CD8-positive, alpha-beta memory T cell (primary cell): ENCODE measurements around the gene RPAP3. TPM values are rescaled to one million over a fixed set of nuclear protein-coding genes. Genes with fewer than 3 reads are reported as not detected.
"Not testable (repeated sequence)": the region's sequence is repeated elsewhere in the genome, so short reads cannot be mapped to it uniquely, and the experiment has no call there.

ENCODE experiments used
- CTCF ChIA-PET: fragments of 350-600 bp; sonication (Branson Sonifier 250); formaldehyde crosslinking; loops from one replicate; lab custom pipeline; 2021; ENCODE audit warnings: antibody characterized with exemption; lab: Charles Lee
- POLR2A ChIA-PET: fragments of 350-600 bp; sonication (Branson Sonifier 250); formaldehyde crosslinking; loops from one replicate; lab custom pipeline; 2021; ENCODE audit warnings: antibody characterized with exemption; lab: Charles Lee
- DNase-seq, 5 donors: peaks; one replicate each; pipeline versions ENCODE4 v3.0.0 to v3.0.0-alpha.2; 2020 to 2022; ENCODE audit warnings: mixed read lengths in 1 of 5
- H3K27ac ChIP-seq: one replicate; pipeline ENCODE4 v1.7.0; 2013; ENCODE audit warnings: low read depth, mild to moderate bottlenecking, low read length, moderate library complexity
- H3K27me3 ChIP-seq: 2 replicates; pipeline ENCODE4 v1.7.0; 2013; ENCODE audit warnings: low read length, mild to moderate bottlenecking; ENCODE audit not compliant: insufficient read depth, poor library complexity, severe bottlenecking
- H3K36me3 ChIP-seq: 2 replicates; pipeline ENCODE4 v1.7.0; 2013; ENCODE audit warnings: mild to moderate bottlenecking, low read length, moderate library complexity; ENCODE audit not compliant: insufficient read depth
- H3K4me1 ChIP-seq: 2 replicates; pipeline ENCODE4 v1.7.0; 2013; ENCODE audit warnings: mild to moderate bottlenecking, low read length, moderate library complexity; ENCODE audit not compliant: insufficient read depth
- H3K4me3 ChIP-seq: 2 replicates; pipeline ENCODE4 v1.7.0; 2013; ENCODE audit warnings: mild to moderate bottlenecking, low read length
- H3K9me3 ChIP-seq: 2 replicates; pipeline ENCODE4 v1.7.0; 2013; ENCODE audit warnings: mild to moderate bottlenecking, low read length
- H3K27ac Mint-ChIP-seq, 8 donors: one replicate each; pipeline ENCODE4 v1.8.0; 2020 to 2021; ENCODE audit warnings: mixed read lengths in 8 of 8, mild to moderate bottlenecking in 6 of 8, inconsistent platforms in 3 of 8, moderate library complexity in 3 of 8
- H3K27me3 Mint-ChIP-seq, 2 donors: one replicate each; pipeline ENCODE4 v1.8.0; 2020 to 2021; ENCODE audit warnings: mixed read lengths in 2 of 2, mild to moderate bottlenecking in 1 of 2, moderate library complexity in 1 of 2
- H3K36me3 Mint-ChIP-seq, 3 donors: one replicate each; pipeline ENCODE4 v1.8.0; 2020 to 2021; ENCODE audit warnings: mixed read lengths in 3 of 3, inconsistent platforms in 1 of 3, mild to moderate bottlenecking in 1 of 3
- H3K4me1 Mint-ChIP-seq, 3 donors: one replicate each; pipeline ENCODE4 v1.8.0; 2020 to 2021; ENCODE audit warnings: mixed read lengths in 3 of 3, inconsistent platforms in 1 of 3, mild to moderate bottlenecking in 1 of 3
- H3K4me3 Mint-ChIP-seq, 7 donors: one replicate each; pipeline ENCODE4 v1.8.0; 2020 to 2021; ENCODE audit warnings: mixed read lengths in 7 of 7, mild to moderate bottlenecking in 6 of 7, moderate library complexity in 4 of 7, inconsistent platforms in 2 of 7
- H3K9me3 Mint-ChIP-seq, 5 donors: one replicate each; pipeline ENCODE4 v1.8.0; 2020 to 2022; ENCODE audit warnings: mixed read lengths in 5 of 5, mild to moderate bottlenecking in 3 of 5, moderate library complexity in 2 of 5, inconsistent platforms in 1 of 5
- polyA plus RNA-seq: library from polyadenylated mRNA; unstranded; fragments of 300-500 nt; fragmentation: Illumina TruSeq; gene quantifications from one replicate; pipeline ENCODE4 v1.2.3, GENCODE V29; 2021
- total RNA-seq, 2 experiments: library from RNA; stranded (reverse); gene quantifications; one replicate each; pipeline ENCODE4 v1.2.3, GENCODE V29; 2021

RPAP3 gene
- total and polyA plus RNA-seq, 3 experiments from 2014 or later = 35.3 to 58.1 (median 54.0) TPM

DNA sequence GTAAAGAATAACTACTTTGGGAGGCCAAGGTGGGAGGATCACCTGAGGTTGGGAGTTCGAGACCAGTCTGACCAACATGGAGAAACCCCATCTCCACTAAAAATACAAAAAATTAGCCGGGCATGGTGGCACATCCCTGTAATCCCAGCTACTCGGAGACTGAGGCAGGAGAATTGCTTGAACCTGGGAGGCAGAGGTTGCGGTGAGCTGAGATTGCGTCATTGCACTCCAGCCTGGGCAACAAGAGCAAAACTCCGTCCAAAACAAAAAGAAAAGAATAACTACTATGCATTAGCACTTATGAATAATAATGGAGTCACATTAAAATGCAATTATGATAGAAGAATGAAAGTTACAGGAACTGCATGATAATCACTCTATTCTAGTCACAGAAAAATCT lies 37.9 kb downstream of the RPAP3 start:
- H3K4me3 ChIP-seq, CTCF ChIA-PET, H3K9me3 Mint-ChIP-seq, H3K27ac Mint-ChIP-seq, DNase-seq, H3K4me3 Mint-ChIP-seq, POLR2A ChIA-PET, H3K4me1 ChIP-seq, H3K27me3 Mint-ChIP-seq, H3K27ac ChIP-seq, H3K9me3 ChIP-seq, H3K27me3 ChIP-seq: not testable (repeated sequence)
- Mint-ChIP-seq H3K36me3 (peaks cover 15 to 72% (median 30%) of the 10 kb centered on the region in 3 donors), H3K4me1 (peaks cover 5 to 11% (median 6%) of the 10 kb centered on the region in 3 donors)
- peaks cover 19% of the 10 kb centered on the region for H3K36me3 ChIP-seq

DNA sequence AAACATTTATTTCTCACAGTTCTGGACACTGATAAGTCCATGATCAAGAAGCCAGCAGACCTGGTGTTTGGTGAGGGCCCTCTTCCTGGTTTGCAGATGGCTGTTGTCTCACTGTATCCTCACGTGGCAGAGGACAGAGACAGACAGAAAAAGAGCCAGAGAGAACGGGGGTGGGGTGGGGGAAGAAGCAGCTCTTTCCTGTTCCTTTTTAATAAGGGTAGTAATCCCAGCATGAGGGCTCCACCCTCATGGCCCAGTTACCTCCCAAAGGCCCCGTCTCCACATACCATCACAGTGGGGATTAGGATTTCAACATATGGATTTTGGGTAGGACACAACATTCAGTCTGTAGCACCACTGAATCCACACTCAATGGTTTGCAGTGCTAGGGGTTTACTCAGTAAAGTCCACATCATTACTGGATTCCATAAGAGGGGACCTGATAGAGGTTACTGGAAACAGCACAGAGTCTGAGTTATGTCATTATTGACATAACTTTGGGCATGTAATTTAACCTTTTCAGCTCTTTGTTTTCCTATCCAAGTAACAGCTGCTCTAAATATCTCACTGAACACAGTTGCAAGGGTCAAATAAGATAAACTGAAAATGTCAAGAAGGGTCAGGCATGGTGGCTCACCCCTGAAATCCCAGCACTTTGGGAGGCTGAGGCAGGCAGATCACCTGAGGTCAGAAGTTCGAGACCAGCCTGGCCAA lies 53.2 kb downstream of the RPAP3 start:
- H3K36me3 Mint-ChIP-seq = peaks cover 0 to 6% (median 0%) of the 10 kb centered on the region in 3 donors
- ChIA-PET POLR2A (no interaction called here), CTCF (interaction anchor here (1.0 to 2.1 kb wide), 6 partner anchors 9 to 536 kb away, joined by 3 to 8 read pairs (median 4); no protein-coding TSS in a partner anchor)
- H3K9me3 Mint-ChIP-seq = no peaks in the 10 kb centered on the region
- Histone ChIP-seq H3K4me3 (no peak overlapping the region), H3K4me1 (no peaks in the 10 kb centered on the region), H3K9me3 (no peaks in the 10 kb centered on the region), H3K36me3 (no peaks in the 10 kb centered on the region), H3K27ac (no peak overlapping the region), H3K27me3 (no peaks in the 10 kb centered on the region)
- no peak for DNase-seq
- peak overlapping the region in 1 of 8 donors; percentile 27 for H3K27ac Mint-ChIP-seq
- no peaks in the 10 kb centered on the region for H3K27me3 Mint-ChIP-seq
- no peak overlapping the region for H3K4me3 Mint-ChIP-seq
- peaks cover 6 to 12% (median 10%) of the 10 kb centered on the region in 3 donors for H3K4me1 Mint-ChIP-seq

DNA sequence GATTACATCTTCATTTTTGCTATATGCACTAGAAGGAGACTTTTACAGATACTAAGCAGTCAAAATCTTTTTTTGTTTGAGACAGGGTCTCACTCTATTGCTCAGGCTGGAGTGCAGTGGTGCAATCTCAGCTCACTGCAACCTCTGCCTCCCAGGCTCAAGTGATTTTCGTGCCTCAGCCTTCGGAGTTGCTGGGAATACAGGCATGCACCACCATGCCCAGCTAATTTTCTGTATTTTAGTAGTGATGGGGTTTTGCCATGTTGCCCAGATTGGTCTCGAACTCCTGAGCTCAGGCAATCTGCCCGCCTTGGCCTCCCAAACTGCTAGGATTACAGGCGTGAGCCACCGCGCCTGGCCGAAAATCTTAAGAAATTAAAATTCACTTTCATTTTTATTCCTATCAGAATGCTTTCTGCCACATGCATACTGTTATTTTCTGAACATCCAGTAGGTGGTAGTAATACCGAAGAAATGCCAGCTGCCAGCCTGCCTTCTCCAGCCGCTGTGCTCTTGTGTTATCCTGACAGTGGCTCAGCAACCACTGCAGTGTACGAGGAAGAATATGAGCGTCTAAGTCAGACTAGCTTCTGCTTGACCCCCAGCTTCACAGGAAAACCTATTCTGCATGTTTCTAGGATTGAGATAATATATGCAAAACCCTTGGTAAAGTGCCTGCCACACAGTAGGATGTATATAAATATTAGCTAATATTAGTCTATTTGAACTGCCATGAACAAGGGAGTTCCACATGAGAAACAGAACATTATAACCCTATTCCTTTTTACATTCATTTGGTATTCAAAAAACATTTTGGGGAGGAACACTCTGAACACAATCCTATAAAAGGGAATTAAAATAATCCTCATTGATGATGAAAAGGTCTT lies 54.2 kb downstream of the RPAP3 start:
- peak overlapping the region in 6 of 8 donors; percentile 19 to 96 (median 50) for H3K27ac Mint-ChIP-seq
- H3K27ac ChIP-seq = no peak overlapping the region
- no peaks in the 10 kb centered on the region for H3K4me1 ChIP-seq
- CTCF ChIA-PET = interaction anchor here (1.0 to 2.1 kb wide), 9 partner anchors 10 to 537 kb away, joined by 3 to 8 read pairs (median 3); no protein-coding TSS in a partner anchor
- peak; percentile 5 to 50 (median 43) for DNase-seq
- peaks cover 6 to 12% (median 10%) of the 10 kb centered on the region in 3 donors for H3K4me1 Mint-ChIP-seq
- H3K9me3 ChIP-seq = no peaks in the 10 kb centered on the region
- H3K27me3 ChIP-seq = no peaks in the 10 kb centered on the region
- POLR2A ChIA-PET = interaction anchor here (1.0 kb wide), 1 partner anchor 157 kb away, joined by 3 read pairs; no protein-coding TSS in a partner anchor
- no peaks in the 10 kb centered on the region for H3K27me3 Mint-ChIP-seq
- H3K36me3 ChIP-seq = no peaks in the 10 kb centered on the region
- peak overlapping the region; percentile 42 for H3K4me3 ChIP-seq
- H3K4me3 Mint-ChIP-seq = peak overlapping the region in 6 of 7 donors; percentile 57 to 85 (median 62)
- H3K36me3 Mint-ChIP-seq = peaks cover 0 to 7% (median 0%) of the 10 kb centered on the region in 3 donors
- no peaks in the 10 kb centered on the region for H3K9me3 Mint-ChIP-seq

DNA sequence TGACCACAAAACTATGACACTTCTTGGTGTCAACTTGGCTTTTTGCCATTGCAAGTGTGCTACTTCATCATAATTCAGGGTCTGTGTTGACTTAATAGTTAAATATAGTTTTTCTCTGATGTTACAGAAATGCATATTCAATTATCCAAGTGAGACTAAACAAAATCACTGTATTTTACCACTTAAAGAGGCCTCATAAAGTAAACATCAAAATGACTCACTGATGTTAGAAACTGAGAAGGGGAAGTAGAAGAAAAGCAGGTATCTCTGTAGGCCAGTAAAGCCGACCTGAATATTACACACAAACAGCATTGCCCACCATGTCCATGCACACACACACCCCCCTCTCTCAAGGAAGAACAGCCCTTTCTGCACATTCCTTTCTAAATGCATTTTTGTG lies 55.4 kb downstream of the RPAP3 start:
- CTCF ChIA-PET = interaction anchor here (1.1 to 2.1 kb wide), 3 partner anchors 31 to 129 kb away, joined by 3 to 8 read pairs (median 3); no protein-coding TSS in a partner anchor
- Mint-ChIP-seq H3K4me3 (no peak overlapping the region), H3K27ac (no peak overlapping the region), H3K4me1 (peaks cover 6 to 12% (median 10%) of the 10 kb centered on the region in 3 donors), H3K9me3 (no peaks in the 10 kb centered on the region), H3K27me3 (no peaks in the 10 kb centered on the region), H3K36me3 (peaks cover 0 to 11% (median 0%) of the 10 kb centered on the region in 3 donors)
- Histone ChIP-seq H3K27me3 (no peaks in the 10 kb centered on the region), H3K9me3 (no peaks in the 10 kb centered on the region), H3K36me3 (no peaks in the 10 kb centered on the region), H3K4me1 (no peaks in the 10 kb centered on the region), H3K4me3 (no peak overlapping the region), H3K27ac (no peak overlapping the region)
- POLR2A ChIA-PET = no interaction called here
- no peak for DNase-seq

DNA sequence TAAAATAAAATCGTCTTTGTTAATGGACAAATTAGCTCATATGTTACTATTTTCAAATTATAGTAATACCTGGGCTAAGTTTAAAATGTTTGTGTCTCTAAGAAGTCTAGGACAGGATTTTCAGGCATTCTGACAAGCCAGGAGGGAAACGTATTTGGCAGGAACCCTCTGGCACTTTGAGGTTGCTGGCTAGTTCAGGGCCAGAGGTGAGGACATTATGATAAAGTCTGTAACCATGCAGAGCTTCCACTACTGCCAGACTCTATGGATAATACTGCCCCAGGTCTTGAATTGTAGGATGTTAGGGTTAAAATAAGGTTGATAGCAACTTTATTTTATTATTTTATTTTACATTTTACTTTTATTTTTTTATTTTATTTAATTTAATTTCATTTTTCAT lies 56.4 kb downstream of the RPAP3 start:
- Histone ChIP-seq H3K27ac (no peak overlapping the region), H3K36me3 (no peaks in the 10 kb centered on the region), H3K4me3 (no peak overlapping the region), H3K4me1 (no peaks in the 10 kb centered on the region), H3K9me3 (no peaks in the 10 kb centered on the region), H3K27me3 (no peaks in the 10 kb centered on the region)
- POLR2A ChIA-PET = no interaction called here
- Mint-ChIP-seq H3K9me3 (peaks cover 3 to 7% (median 4%) of the 10 kb centered on the region in 5 donors), H3K27ac (no peak overlapping the region), H3K27me3 (no peaks in the 10 kb centered on the region), H3K4me3 (no peak overlapping the region), H3K36me3 (peaks cover 6 to 15% (median 7%) of the 10 kb centered on the region in 3 donors), H3K4me1 (peaks cover 6 to 12% (median 10%) of the 10 kb centered on the region in 3 donors)
- CTCF ChIA-PET = interaction anchor here (1.0 to 1.8 kb wide), 3 partner anchors 12 to 130 kb away, joined by 3 to 6 read pairs (median 3); no protein-coding TSS in a partner anchor
- no peak for DNase-seq

DNA sequence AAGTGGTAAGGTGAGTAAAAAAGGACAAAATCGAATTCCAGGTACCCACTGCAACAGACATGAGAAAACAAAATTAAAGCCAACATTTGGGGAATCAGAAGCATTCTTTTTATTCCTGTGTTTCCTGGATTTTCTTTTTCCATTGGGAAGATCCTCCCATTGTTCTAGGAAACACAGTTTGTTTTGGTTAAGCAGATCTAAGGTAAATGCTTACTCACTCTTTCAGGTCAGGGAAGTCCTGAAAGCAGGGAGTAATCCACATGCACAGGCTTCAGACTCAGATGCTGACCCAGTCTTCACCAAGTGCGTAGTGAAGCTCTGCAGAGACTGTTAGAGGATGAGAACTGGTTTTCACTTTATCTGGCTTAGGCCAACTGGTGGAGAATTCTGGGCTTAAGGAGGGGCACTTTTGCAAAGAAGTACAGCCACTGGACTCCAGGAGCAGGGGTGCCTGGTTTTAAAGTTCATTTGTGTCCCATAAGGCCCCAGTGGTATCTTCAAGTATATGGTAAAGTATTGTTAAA lies 57.7 kb downstream of the RPAP3 start:
- CTCF ChIA-PET = interaction anchor here (1.8 kb wide), 1 partner anchor 11 kb away, joined by 6 read pairs; no protein-coding TSS in a partner anchor

DNA sequence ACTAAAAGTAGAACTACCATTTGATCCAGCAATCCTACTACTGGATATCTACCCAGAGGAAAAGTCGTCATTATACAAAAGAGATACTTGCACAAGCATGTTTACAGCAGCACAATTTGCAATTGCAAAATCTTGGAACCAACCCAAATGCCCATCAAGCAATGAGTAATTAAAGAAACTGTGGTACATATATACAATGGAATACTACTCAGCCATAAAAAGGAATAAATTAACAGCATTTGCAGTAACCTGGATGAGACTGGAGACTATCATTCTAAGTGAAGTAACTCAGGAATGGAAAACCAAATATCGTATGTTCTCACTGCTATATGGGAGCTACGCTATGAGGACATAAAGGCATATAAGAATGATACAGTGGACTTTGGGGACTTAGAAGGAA lies 63.5 kb downstream of the RPAP3 start:
- H3K4me3 ChIP-seq, H3K4me1 ChIP-seq, CTCF ChIA-PET, H3K36me3 ChIP-seq, H3K9me3 ChIP-seq, H3K27ac Mint-ChIP-seq, H3K27me3 ChIP-seq, H3K27ac ChIP-seq, H3K27me3 Mint-ChIP-seq, POLR2A ChIA-PET, DNase-seq, H3K4me3 Mint-ChIP-seq, H3K4me1 Mint-ChIP-seq: not testable (repeated sequence)
- Mint-ChIP-seq H3K36me3 (peaks cover 47 to 74% (median 68%) of the 10 kb centered on the region in 3 donors), H3K9me3 (peaks cover 34 to 61% (median 49%) of the 10 kb centered on the region in 5 donors)

More for the DNA sequence above, 57.7 kb downstream of the RPAP3 start:
- no peak overlapping the region for H3K4me3 Mint-ChIP-seq
- peaks cover 5 to 14% (median 11%) of the 10 kb centered on the region in 5 donors for H3K9me3 Mint-ChIP-seq
- H3K36me3 ChIP-seq = no peaks in the 10 kb centered on the region
- POLR2A ChIA-PET = no interaction called here
- H3K4me3 ChIP-seq = no peak overlapping the region
- no peak for DNase-seq
- no peaks in the 10 kb centered on the region for H3K4me1 ChIP-seq
- H3K27me3 ChIP-seq = no peaks in the 10 kb centered on the region
- H3K4me1 Mint-ChIP-seq = peaks cover 6 to 12% (median 10%) of the 10 kb centered on the region in 3 donors
- no peaks in the 10 kb centered on the region for H3K9me3 ChIP-seq
- H3K27ac ChIP-seq = no peak overlapping the region
- H3K27me3 Mint-ChIP-seq = no peaks in the 10 kb centered on the region
- peaks cover 11 to 19% (median 16%) of the 10 kb centered on the region in 3 donors for H3K36me3 Mint-ChIP-seq
- H3K27ac Mint-ChIP-seq = no peak overlapping the region
